Activated naive CD4-positive, alpha-beta T cell treated with anti-CD3 and anti-CD28 coated beads for 36 hours (primary cell): ENCODE measurements around the gene ADCY7. TPM values are rescaled to one million over a fixed set of nuclear protein-coding genes. Genes with fewer than 3 reads are reported as not detected.

Experiments
- CTCF ChIA-PET: fragments of 350-600 bp; sonication (Branson Sonifier 250); formaldehyde crosslinking; loops from one replicate; lab custom pipeline; 2021; ENCODE audit warnings: antibody characterized with exemption; lab: Charles Lee
- DNase-seq: peaks from one replicate; pipeline ENCODE4 v3.0.0-alpha.2; 2020
- H3K27ac Mint-ChIP-seq: one replicate; pipeline ENCODE4 v1.8.0; 2021; ENCODE audit warnings: mild to moderate bottlenecking, mixed read lengths
- H3K27me3 Mint-ChIP-seq: one replicate; pipeline ENCODE4 v1.8.0; 2021; ENCODE audit warnings: low read depth, mixed read lengths
- H3K36me3 Mint-ChIP-seq: one replicate; pipeline ENCODE4 v1.8.0; 2021; ENCODE audit warnings: low read depth, mixed read lengths
- H3K4me1 Mint-ChIP-seq: one replicate; pipeline ENCODE4 v1.8.0; 2021; ENCODE audit warnings: low read depth, mixed read lengths
- H3K4me3 Mint-ChIP-seq: one replicate; pipeline ENCODE4 v1.8.0; 2021; ENCODE audit warnings: mild to moderate bottlenecking, moderate library complexity, mixed read lengths
- H3K9me3 Mint-ChIP-seq: one replicate; pipeline ENCODE4 v1.8.0; 2021; ENCODE audit warnings: mixed read lengths
- intact Hi-C: fragments of 100-400 bp; cut with micrococcal nuclease; formaldehyde crosslinking; loops from one replicate; pipeline ENCODE4 v1.15.1; 2023
- total RNA-seq, 2 experiments: library from RNA; stranded (reverse); gene quantifications; one replicate each; pipeline ENCODE4 v1.2.3, GENCODE V29; 2021

Gene ADCY7
- total RNA-seq, 2 experiments from 2014 or later = 73.4 to 89.6 TPM

- H3K36me3 Mint-ChIP-seq = peaks cover 31% of the 10 kb centered on the region
- H3K9me3 Mint-ChIP-seq = no peaks in the 10 kb centered on the region
- H3K27me3 Mint-ChIP-seq = no peaks in the 10 kb centered on the region
- intact Hi-C loops = no loop called here
- CTCF ChIA-PET = interaction anchor here (2.1 to 2.6 kb wide), 3 partner anchors 12 to 49 kb away, joined by 6 to 9 read pairs (median 9); no protein-coding TSS in a partner anchor
- DNase-seq = no peak
- H3K4me3 Mint-ChIP-seq = no peak overlapping the region
- peak overlapping the region; percentile 70 for H3K27ac Mint-ChIP-seq
- peaks cover 16% of the 10 kb centered on the region for H3K4me1 Mint-ChIP-seq
These were observed 48.3 kb downstream of the ADCY7 start for GRCh38 chr16:50314665-50315064.

DNA sequence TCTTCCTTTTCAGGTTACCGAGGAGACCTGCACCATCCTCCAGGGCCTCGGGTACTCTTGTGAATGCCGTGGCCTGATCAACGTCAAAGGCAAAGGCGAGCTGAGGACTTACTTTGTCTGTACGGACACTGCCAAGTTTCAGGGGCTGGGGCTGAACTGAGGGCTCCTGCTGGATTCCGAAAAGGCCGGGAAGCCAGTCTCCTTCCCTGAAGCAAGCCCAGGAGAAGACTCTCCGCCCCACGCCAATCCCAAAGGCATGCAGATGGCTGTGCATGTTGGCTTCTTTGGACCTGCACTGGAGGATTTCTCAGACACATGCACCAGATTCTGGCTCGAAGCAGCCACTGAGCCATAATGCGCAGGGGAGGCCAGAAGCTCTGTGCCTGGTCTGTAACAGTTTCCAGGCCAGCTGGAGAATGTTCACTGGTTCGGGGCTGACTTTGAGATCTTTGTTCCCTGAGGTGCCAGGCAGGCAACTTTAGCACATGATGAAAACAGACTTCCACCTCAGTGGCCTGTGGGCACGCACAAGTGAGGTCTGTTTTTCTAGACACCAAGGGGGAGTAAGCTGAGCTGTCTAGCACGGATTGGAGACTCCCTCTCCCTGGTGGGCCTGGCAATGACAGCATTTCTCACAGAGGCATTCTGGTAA is 49.1 kb downstream of the ADCY7 start:
- Mint-ChIP-seq H3K4me3 (no peak overlapping the region), H3K36me3 (peaks cover 35% of the 10 kb centered on the region), H3K27me3 (no peaks in the 10 kb centered on the region), H3K27ac (peak overlapping the region; percentile 18), H3K4me1 (peaks cover 16% of the 10 kb centered on the region), H3K9me3 (no peaks in the 10 kb centered on the region)
- intact Hi-C loops = no loop called here
- CTCF ChIA-PET = interaction anchor here (0.8 to 2.6 kb wide), 3 partner anchors 11 to 350 kb away, joined by 3 to 9 read pairs (median 9); no protein-coding TSS in a partner anchor
- DNase-seq = no peak

GRCh38 chr16:50316102-50316847 is 49.9 kb downstream of the ADCY7 start:
- Mint-ChIP-seq H3K27me3 (no peaks in the 10 kb centered on the region), H3K36me3 (peaks cover 40% of the 10 kb centered on the region), H3K4me3 (no peak overlapping the region), H3K27ac (no peak overlapping the region), H3K4me1 (peaks cover 18% of the 10 kb centered on the region), H3K9me3 (no peaks in the 10 kb centered on the region)
- no peak for DNase-seq
- CTCF ChIA-PET = interaction anchor here (0.9 to 2.1 kb wide), 2 partner anchors 11 to 39 kb away, joined by 3 to 9 read pairs; no protein-coding TSS in a partner anchor
- intact Hi-C loops = no loop called here

DNA sequence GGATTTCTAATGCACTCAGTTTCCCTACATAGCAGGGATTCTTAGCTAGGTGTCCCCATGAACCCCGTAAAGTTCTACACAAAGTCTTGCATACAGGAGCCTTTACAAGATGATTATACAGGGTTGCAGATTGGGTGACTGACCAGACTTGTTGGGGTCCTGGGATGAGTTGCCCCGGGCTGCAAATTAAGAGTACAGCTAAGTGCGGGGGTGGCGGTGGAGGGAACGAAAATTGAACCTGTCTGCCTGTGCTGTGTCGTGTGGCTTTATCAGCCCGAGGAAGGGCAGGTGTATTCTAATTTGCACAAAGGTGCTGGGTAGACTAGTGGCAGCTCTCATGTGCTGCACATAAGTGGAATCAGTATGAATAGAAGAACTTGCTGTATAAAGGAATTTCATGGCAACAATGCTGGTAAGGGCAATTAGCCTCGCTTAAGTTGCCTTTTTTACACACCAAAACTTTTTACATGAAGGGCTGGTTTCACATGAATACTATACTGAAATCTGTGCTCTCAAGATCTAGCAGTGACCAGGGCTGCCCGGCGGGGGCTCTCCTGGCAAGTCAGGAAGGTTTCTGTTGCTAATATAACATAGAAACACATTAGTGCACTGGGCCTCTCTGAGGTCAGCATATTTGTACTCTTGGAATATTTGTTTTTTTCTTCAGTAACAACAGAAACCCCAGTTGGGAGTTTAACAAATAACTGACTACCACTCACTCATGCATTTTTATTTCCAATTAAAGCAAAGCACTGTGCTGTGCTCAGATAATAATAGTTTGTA is 50.7 kb downstream of the ADCY7 start:
- DNase-seq = no peak
- CTCF ChIA-PET = interaction anchor here (0.8 to 0.9 kb wide), 2 partner anchors 10 to 38 kb away, joined by 3 read pairs; no protein-coding TSS in a partner anchor
- H3K27ac Mint-ChIP-seq = no peak overlapping the region
- H3K9me3 Mint-ChIP-seq = no peaks in the 10 kb centered on the region
- H3K36me3 Mint-ChIP-seq = peaks cover 41% of the 10 kb centered on the region
- intact Hi-C loops = no loop called here
- H3K27me3 Mint-ChIP-seq = no peaks in the 10 kb centered on the region
- no peak overlapping the region for H3K4me3 Mint-ChIP-seq
- peaks cover 18% of the 10 kb centered on the region for H3K4me1 Mint-ChIP-seq

GRCh38 chr16:50318796-50319578 is 52.6 kb downstream of the ADCY7 start:
- Mint-ChIP-seq H3K9me3 (no peaks in the 10 kb centered on the region), H3K27me3 (no peaks in the 10 kb centered on the region), H3K36me3 (peaks cover 34% of the 10 kb centered on the region), H3K4me1 (peaks cover 20% of the 10 kb centered on the region), H3K27ac (peak overlapping the region; percentile 78), H3K4me3 (no peak overlapping the region)
- no peak for DNase-seq
- intact Hi-C loops = no loop called here
- CTCF ChIA-PET = no interaction called here

DNA sequence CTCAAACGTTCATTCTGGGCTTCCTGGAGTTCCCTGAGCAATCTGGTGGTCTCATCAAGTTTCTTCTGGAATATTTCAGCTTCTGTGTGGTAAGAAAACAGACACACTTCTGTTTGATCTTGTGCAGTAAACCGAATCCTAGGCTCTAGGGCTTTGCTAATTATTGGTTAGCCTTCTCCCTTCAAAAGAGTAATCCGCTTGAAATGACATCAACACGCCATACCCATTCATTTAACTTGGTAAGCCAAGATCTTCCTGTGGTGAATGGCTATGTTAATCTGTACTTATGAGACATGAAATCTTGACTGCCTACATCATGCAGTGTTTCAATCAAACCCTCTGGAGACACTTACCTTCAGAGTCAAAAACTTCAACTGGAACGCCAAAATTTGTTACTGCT is 54.0 kb downstream of the ADCY7 start:
- Mint-ChIP-seq H3K4me1 (peaks cover 26% of the 10 kb centered on the region), H3K9me3 (no peaks in the 10 kb centered on the region), H3K4me3 (no peak overlapping the region), H3K36me3 (peaks cover 33% of the 10 kb centered on the region), H3K27ac (peak overlapping the region; percentile 37), H3K27me3 (no peaks in the 10 kb centered on the region)
- no peak for DNase-seq
- CTCF ChIA-PET = no interaction called here
- intact Hi-C loops = no loop called here

- CTCF ChIA-PET = interaction anchor here (0.6 to 9.5 kb wide), 5 partner anchors 31 to 363 kb away, joined by 3 to 149 read pairs (median 4); partner anchors contain the start of gene CNEP1R1
- Mint-ChIP-seq H3K4me1 (peaks cover 33% of the 10 kb centered on the region), H3K36me3 (peaks cover 31% of the 10 kb centered on the region), H3K27ac (no peak overlapping the region), H3K27me3 (no peaks in the 10 kb centered on the region), H3K9me3 (no peaks in the 10 kb centered on the region), H3K4me3 (no peak overlapping the region)
- intact Hi-C loops = no loop called here
- no peak for DNase-seq
These were observed 56.0 kb downstream of the ADCY7 start for GRCh38 chr16:50322333-50322732.

- H3K4me3 Mint-ChIP-seq = no peak overlapping the region
- intact Hi-C loops = no loop called here
- no peaks in the 10 kb centered on the region for H3K9me3 Mint-ChIP-seq
- peaks cover 41% of the 10 kb centered on the region for H3K4me1 Mint-ChIP-seq
- CTCF ChIA-PET = interaction anchor here (2.0 to 9.5 kb wide), 3 partner anchors 30 to 299 kb away, joined by 5 to 149 read pairs (median 8); partner anchors contain the start of gene CNEP1R1
- peak overlapping the region; percentile 39 for H3K27ac Mint-ChIP-seq
- H3K36me3 Mint-ChIP-seq = peaks cover 30% of the 10 kb centered on the region
- H3K27me3 Mint-ChIP-seq = no peaks in the 10 kb centered on the region
- DNase-seq = no peak
These were observed 57.1 kb downstream of the ADCY7 start for GRCh38 chr16:50323335-50324011.

- Mint-ChIP-seq H3K4me1 (peaks cover 43% of the 10 kb centered on the region), H3K27me3 (no peaks in the 10 kb centered on the region), H3K9me3 (no peaks in the 10 kb centered on the region), H3K36me3 (peaks cover 28% of the 10 kb centered on the region), H3K27ac (peak overlapping the region; percentile 39), H3K4me3 (no peak overlapping the region)
- no peak for DNase-seq
- intact Hi-C loops = no loop called here
- CTCF ChIA-PET = interaction anchor here (2.0 to 9.5 kb wide), 2 partner anchors 29 to 45 kb away, joined by 8 to 149 read pairs; no protein-coding TSS in a partner anchor
These were observed 58.0 kb downstream of the ADCY7 start for GRCh38 chr16:50324345-50324744.

GRCh38 chr16:50326264-50326663 is 59.9 kb downstream of the ADCY7 start:
- Mint-ChIP-seq H3K4me3 (no peak overlapping the region), H3K36me3 (peaks cover 27% of the 10 kb centered on the region), H3K4me1 (peaks cover 53% of the 10 kb centered on the region)

More at GRCh38 chr16:50326264-50326663, 59.9 kb downstream of the ADCY7 start:
- intact Hi-C loops = loop anchor here (2.0 to 5.0 kb wide), 3 partner anchors 221 to 421 kb away; partner anchors contain the start of gene NKD1
- CTCF ChIA-PET = interaction anchor here (0.6 to 9.5 kb wide), 16 partner anchors 11 to 345 kb away, joined by 3 to 149 read pairs (median 6); no protein-coding TSS in a partner anchor
- no peaks in the 10 kb centered on the region for H3K27me3 Mint-ChIP-seq
- DNase-seq = no peak
- no peak overlapping the region for H3K27ac Mint-ChIP-seq
- H3K9me3 Mint-ChIP-seq = no peaks in the 10 kb centered on the region
